SH-SY5Y (cell line): ENCODE measurements around the gene CYTH3.
A peak's percentile ranks its signal among the peaks of the same experiment; 100 is the strongest.

Source experiments
- GATA2 ChIP-seq: IDR thresholded peaks from 2 replicates; pipeline ENCODE4 v1.6.1; 2011; ENCODE audit warnings: mild to moderate bottlenecking, low read depth, low read length
- GATA3 ChIP-seq: IDR thresholded peaks from 2 replicates; pipeline ENCODE4 v1.6.1; 2011; ENCODE audit warnings: low read depth, mild to moderate bottlenecking, low read length, moderate library complexity

Gene CYTH3, protein sequence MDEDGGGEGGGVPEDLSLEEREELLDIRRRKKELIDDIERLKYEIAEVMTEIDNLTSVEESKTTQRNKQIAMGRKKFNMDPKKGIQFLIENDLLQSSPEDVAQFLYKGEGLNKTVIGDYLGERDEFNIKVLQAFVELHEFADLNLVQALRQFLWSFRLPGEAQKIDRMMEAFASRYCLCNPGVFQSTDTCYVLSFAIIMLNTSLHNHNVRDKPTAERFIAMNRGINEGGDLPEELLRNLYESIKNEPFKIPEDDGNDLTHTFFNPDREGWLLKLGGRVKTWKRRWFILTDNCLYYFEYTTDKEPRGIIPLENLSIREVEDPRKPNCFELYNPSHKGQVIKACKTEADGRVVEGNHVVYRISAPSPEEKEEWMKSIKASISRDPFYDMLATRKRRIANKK

GRCh38 chr7:6272481-6273323 lies at the start of gene CYTH3:
CYTH3 (minus strand) TSS chr7:6272624; CDS start chr7:6272507, 117 bp downstream.
- TF ChIP-seq GATA3 (no peak), GATA2 (no peak)

DNA sequence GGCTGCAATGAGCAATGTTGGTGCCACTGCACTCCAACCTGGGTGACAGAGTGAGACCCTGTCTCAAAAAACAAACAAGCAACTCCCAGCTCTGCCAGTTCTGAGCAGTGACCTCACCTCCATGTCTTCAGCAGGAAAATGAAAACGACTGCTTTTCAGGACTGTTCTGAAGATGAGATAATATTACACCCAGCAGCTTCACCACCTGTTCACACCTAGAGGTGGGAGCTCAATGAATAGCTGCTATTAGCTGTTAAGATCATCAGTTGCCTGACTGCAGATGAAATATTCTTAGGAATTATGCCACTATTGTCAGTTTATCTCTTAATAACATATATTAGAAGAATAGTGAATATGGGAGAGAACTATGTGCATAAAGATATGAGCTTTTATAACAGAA lies 48.4 kb upstream of the CYTH3 start:
- TF ChIP-seq GATA2, result no peak
- no peak for TF ChIP-seq GATA3

- TF ChIP-seq GATA3, result no peak
- TF ChIP-seq GATA2, result no peak
Observed at GRCh38 chr7:6317797-6318438, 45.5 kb upstream of the CYTH3 start.

- no peak for TF ChIP-seq GATA2
- no peak for TF ChIP-seq GATA3
Observed at GRCh38 chr7:6316226-6316625, 43.8 kb upstream of the CYTH3 start.

GRCh38 chr7:6315746-6316145 lies 43.3 kb upstream of the CYTH3 start:
- TF ChIP-seq GATA3, result no peak
- no peak for TF ChIP-seq GATA2

DNA sequence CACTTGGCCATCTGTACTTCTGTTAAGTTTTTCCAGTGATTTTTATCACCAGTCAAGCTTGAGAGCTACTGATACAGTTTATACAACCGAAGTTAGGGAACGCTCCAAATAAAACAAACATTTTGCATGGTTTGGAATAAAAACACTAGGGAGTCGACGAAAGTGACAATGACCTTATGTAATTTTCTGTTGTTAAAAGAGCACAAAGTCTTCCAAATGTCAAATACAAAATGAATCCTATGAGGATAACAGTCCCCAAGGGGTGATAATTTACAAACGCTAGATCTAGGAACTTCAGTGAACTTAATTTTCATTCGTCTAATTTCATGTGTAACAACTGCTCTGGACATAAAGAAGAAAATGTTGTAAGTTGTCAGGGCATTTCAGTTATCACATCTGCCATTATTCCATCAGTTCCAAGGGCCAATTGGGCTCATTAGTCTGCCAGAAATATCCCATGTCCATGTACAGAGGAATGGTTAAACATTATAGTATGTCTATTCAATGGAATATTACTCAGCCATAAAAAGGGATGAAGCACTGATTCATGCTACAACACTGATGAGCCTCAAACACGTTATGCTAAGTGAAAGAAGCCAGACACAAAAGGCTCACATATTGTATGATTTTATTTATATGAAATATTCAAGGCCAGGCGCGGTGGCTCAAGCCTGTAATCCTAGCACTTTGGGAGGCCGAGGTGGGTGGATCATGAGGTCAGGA lies 38.0 kb upstream of the CYTH3 start:
- TF ChIP-seq GATA3, result no peak
- no peak for TF ChIP-seq GATA2

- TF ChIP-seq GATA3 (no peak), GATA2 (no peak)
Observed at GRCh38 chr7:6307762-6308161, 35.3 kb upstream of the CYTH3 start.

GRCh38 chr7:6306471-6306870 lies 34.0 kb upstream of the CYTH3 start:
- TF ChIP-seq GATA3 (no peak), GATA2 (no peak)

GRCh38 chr7:6305330-6305729 lies 32.9 kb upstream of the CYTH3 start:
- TF ChIP-seq GATA2 (no peak), GATA3 (no peak)

DNA sequence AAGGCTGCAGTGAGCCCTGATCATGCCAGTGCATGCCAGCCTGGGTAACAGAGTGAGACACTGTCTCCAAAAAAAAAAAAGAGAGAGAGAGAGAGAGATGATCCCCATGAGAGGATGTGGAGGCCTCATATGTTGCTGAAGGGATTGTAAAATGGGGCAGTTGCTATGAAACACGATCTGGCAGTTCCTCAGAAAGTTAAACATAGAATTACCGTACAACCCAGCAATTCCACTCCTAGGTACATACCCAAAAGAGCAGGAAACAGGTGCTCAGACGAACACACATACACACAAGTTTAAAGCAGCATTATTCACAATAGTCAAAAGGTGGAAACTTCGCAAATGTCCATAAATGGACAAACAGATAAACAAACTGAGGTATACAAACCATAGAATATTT lies 27.4 kb upstream of the CYTH3 start:
- TF ChIP-seq GATA3 (no peak), GATA2 (no peak)

DNA sequence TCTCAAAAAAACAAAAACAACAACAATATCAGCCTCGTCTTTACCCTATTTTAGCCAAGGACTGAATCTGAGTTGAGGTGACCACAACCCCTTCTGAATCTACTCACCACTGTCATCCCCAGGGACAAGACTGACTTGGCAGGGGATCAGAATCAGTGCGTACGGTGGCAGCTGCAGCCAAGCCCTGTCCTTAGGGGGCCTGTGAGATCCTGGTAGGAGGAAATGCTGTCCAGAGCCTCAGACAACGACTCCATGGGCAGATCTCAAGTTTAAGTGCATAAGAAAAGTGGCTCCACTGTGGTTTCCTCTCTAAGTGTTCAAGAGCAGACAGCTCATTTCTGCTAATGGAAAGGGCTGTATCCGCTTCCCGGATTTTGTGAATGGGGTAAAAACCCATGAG lies 22.4 kb upstream of the CYTH3 start:
- TF ChIP-seq GATA3 (no peak), GATA2 (no peak)

- TF ChIP-seq GATA3, result no peak
- TF ChIP-seq GATA2, result 0 out of 2 replicates have a peak, but pooled peaks have one; percentile 31
Observed at GRCh38 chr7:6293202-6293601, 20.8 kb upstream of the CYTH3 start.

- TF ChIP-seq GATA3 (no peak), GATA2 (no peak)
Observed at GRCh38 chr7:6291531-6291930, 19.1 kb upstream of the CYTH3 start.

DNA sequence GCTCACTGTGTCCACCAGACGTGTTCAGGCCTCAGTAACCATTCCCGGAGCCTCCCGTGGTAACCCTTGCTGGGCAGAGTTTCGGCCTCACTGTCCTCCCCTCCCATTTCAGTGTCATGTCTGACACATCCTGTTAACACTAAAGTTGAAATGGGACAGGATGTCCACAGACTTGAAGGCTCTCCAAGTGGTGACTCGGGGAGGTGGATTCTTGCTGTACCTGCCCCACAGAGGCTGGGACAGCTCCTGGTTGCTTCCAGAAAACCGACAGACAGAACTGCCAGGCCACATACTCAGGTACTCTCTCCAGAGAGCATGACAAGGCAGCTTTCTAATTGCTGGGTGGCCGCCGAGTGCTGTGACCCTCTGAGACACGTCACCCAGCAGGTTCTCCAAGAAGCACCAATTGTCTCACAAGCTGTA lies 17.9 kb upstream of the CYTH3 start:
- TF ChIP-seq GATA2 (no peak), GATA3 (no peak)
